Mammary epithelial cell (primary cell): Measurements from ENCODE around the gene LLCFC1.

ENCODE experiments used
- EZH2 ChIP-seq: IDR thresholded peaks from 2 replicates; pipeline ENCODE4 v1.6.1; 2012; ENCODE audit warnings: low read length, inconsistent platforms, borderline replicate concordance
- TF ChIP-seq, protein P1 (sequence below), 2 donors: IDR thresholded peaks in 1 of 2; conservative IDR thresholded peaks in 1 of 2; 2 replicates each; pipeline ENCODE4 v1.5.1; 2011 to 2012; ENCODE audit warnings: inconsistent platforms in 2 of 2, low read length in 2 of 2, mild to moderate bottlenecking in 2 of 2, control low read depth in 1 of 2, low read depth in 1 of 2; ENCODE audit not compliant: insufficient read depth in 1 of 2; ENCODE audit errors: extremely low read depth in 1 of 2

GRCh38 chr7:142941541-142941940 lies 2.3 kb downstream of the LLCFC1 start:
- TF ChIP-seq, protein P1, sequence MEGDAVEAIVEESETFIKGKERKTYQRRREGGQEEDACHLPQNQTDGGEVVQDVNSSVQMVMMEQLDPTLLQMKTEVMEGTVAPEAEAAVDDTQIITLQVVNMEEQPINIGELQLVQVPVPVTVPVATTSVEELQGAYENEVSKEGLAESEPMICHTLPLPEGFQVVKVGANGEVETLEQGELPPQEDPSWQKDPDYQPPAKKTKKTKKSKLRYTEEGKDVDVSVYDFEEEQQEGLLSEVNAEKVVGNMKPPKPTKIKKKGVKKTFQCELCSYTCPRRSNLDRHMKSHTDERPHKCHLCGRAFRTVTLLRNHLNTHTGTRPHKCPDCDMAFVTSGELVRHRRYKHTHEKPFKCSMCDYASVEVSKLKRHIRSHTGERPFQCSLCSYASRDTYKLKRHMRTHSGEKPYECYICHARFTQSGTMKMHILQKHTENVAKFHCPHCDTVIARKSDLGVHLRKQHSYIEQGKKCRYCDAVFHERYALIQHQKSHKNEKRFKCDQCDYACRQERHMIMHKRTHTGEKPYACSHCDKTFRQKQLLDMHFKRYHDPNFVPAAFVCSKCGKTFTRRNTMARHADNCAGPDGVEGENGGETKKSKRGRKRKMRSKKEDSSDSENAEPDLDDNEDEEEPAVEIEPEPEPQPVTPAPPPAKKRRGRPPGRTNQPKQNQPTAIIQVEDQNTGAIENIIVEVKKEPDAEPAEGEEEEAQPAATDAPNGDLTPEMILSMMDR (conservative IDR thresholded peaks at IDR 0.05 in 1 of 2, IDR thresholded peaks at IDR 0.05 in 1 of 2; ENCODE audit: extremely low read depth in 1 of 2, insufficient read depth in 1 of 2, low read depth in 1 of 2, low read length in 2 of 2) = no peak
- TF ChIP-seq EZH2 = no peak
